NK-92 (cell line): ENCODE measurements around the gene PRPH.
"Not testable (repeated sequence)": the region's sequence is repeated elsewhere in the genome, so short reads cannot be mapped to it uniquely, and the experiment has no call there.

Source experiments
- DNase-seq: peaks from one replicate; lab custom pipeline; 2025; ENCODE audit not compliant: unreplicated experiment; lab: John Stamatoyannopoulos, UW

The PRPH gene

DNA sequence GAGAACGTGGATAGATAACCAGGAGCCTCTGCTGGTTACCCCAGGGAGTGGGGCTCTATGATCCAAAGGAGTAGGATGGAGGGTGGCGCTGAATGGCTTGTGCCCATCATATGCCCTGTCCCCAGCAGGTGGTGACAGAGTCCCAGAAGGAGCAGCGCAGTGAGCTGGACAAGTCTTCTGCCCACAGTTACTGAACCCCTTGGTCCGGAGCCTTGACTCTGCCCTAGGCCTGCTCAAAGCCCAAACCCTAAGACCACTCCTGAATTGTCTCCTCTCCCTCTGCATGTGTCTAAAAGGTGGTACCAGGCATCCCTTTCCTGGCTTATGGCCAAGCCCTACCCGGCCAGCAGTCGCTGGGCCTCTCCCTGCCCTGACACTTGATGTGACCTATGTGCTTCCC, 3.2 kb downstream of the PRPH start:
- no peak for DNase-seq

DNA sequence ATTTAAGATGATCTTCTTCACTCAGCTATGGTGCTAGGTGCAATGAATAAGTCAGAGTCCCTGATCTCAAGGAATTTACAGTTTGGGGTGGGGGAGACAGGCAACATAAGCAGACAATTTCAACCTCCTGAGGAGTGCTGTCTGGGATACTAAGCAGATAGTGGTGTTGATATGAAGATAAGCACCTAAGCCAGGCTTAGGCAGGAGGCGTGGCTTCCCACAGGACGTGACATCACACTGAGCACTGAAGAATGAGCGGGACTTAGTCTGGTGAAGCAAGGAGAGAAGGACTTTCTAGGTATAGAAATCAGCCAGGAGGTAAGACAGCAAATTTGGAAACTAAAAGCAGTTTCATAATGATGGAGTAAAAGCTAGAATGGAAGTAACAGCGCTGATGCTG, 6.8 kb downstream of the PRPH start:
- DNase-seq, result no peak

DNA sequence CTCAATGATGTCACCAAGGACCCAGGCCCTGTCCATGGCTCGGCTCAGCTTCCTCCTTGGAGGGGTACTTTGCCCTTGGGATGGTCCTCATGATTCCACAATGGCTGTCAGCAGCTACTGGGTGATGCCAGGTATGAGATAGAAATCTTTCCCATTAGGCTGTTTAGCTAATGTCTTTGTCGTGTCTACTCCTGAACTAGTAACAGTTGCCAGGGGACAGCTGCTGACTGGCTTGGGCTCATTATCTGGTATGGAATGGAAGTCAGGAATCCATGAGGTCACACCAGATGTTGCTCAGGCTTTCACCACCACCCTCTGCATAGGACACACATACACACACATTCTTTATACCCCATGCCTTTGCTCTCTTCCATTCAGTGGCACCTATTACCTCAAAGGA, 9.2 kb downstream of the PRPH start:
- DNase-seq, result no peak

DNA sequence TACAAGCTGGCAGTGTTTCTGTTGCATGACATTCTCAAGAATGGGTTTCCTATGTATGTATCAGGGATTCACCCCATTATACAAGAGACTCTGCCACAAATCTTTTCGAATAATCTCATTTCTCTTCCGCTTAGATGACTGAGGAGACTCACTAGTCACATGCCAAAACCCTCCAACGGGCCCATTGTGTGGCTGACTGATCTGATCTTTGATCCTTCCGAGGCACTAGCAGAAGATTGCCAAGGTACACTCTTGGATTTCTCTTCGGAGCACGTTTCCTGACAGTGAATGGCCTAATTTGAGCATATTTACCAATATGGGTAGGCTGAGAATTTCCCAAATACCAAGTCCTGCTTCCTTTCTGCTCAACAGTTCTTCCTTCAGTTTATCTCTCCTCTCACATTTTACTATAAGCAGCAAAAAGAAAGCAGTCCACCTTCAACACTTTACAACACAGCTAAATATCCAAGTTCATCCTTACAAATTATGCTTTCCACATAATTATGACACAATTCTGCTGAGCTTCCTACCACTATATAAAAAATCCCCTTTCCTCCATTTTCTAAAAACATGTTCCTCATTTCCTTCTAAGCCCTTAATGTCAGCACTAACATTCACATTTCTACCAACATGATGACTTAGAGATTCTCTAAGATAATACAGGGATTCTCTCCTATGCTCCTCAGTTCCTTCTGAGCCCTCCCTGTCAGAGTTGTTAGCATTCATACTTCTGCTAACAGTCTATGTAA, 11.0 kb downstream of the PRPH start:
- DNase-seq, result no peak

DNA sequence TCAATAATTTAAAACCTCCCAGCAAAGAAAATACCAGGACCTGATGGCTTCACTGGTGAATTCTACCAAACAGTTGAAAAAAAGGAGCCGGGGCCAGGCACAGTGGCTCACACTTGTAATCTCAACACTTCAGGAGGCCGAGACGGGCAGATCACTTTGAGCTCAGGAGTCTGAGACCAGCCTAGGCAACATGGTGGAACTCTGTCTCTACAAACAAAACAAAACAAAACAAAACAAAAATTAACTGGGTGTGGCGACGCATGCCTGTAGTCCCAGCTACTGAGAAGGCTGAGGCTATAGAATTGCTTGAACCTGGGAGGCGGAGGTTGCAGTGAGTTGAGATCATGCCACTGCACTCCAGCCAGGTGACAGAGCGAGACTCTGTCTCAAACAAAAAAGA, 14.4 kb downstream of the PRPH start:
- DNase-seq, result no peak

DNA sequence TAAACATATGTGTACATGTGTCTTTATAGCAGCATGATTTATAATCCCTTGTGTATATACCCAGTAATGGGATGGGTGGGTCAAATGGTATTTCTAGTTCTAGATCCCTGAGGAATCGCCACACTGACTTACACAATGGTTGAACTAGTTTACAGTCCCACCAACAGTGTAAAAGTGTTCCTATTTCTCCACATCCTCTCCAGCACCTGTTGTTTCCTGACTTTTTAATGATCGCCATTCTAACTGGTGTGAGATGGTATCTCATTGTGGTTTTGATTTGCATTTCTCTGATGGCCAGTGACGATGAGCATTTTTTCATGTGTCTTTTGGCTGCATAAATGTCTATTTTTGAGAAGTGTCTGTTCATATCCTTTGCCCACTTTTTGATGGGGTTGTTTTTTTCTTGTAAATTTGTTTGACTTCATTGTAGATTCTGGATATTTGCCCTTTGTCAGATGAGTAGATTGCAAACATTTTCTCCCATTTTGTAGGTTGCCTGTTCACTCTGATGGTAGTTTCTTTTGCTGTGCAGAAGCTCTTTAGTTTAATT, 15.6 kb downstream of the PRPH start:
- DNase-seq, result not testable (repeated sequence)

DNA sequence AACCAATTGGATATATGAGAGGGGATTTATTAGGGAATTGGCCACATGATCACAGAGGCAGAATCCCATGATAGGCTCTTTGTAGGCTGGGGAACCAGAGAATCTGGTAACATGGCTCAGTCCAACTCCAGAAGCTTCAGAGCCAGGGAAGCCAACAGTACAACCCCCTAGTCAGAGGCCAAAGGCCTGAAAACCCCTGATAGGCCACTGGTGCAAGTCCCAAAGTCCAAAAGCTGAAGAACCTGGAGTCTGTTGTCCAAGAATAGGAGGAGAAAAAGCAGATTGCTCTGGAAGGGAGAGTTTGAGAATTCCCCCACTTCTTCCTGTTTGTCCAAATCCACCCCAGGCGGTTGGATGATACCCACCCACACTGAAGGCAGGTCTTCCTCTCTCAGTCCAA, 19.9 kb downstream of the PRPH start:
- no peak for DNase-seq

DNA sequence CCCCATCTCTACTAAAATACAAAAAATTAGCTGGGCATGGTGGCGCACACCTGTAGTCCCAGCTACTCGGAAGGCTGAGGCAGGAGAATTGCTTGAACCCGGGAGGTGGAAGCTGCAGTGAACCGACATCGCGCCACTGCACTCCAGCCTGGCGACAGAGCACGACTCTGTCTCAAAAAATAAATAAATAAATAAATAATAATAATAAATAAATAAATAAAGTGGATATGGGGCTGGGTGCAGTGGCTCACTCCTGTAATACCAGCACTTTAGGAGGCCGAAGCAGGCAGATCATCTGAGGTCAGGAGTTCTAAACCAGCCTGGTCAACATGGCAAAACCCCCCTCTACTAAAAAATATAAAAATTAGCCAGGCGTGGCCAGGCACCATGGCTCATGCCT, 22.2 kb downstream of the PRPH start:
- DNase-seq, result not testable (repeated sequence)

DNA sequence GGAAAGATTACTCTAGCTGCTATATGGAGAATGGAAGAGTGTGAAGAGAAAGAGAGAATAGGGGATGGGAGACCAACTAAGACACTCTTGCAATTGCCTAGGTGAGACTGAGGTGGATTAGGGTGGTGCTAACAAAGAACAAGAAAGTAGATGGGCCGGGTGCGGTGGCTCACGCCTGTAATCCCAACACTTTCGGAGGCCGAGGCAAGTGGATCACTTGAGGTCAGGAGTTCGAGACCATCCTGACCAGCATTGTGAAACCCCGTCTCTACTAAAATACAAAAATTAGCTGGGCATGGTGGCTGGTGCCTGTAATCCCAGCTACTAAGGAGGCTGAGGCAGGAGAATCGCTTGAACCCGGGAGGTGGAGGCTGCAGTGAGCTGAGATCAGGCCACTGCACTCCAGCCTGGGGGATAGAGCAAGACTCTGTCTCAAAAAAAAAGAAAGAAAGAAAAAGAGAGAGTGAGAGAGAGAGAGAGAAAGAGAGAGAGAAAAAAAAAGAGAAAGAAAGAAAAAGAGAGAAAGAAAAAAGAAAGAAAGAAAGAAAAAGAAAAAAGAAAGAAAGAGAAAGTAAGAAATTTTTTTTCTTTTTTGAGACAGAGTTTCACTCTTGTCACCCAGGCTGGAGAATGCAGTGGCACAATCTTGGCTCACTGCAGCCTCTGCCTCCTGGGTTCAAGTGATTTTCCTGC, 25.6 kb downstream of the PRPH start:
- DNase-seq, result not testable (repeated sequence)

DNA sequence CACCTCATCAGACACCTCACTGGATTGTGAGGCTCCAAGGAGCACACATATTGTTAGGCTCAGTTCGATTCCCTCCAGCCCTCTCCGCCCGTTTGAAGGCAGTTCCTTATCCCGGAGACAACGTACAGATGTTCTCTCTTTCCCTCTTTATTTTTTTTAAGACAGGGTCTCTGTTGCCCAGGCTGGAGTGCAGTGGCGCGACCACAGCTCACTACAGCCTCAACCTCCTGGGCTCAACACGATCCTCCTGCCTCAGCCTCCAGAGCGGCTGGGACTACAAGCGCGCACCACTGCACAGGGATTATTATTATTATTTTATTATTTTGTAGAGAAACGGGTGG, 27.4 kb downstream of the PRPH start:
- no peak for DNase-seq

DNA sequence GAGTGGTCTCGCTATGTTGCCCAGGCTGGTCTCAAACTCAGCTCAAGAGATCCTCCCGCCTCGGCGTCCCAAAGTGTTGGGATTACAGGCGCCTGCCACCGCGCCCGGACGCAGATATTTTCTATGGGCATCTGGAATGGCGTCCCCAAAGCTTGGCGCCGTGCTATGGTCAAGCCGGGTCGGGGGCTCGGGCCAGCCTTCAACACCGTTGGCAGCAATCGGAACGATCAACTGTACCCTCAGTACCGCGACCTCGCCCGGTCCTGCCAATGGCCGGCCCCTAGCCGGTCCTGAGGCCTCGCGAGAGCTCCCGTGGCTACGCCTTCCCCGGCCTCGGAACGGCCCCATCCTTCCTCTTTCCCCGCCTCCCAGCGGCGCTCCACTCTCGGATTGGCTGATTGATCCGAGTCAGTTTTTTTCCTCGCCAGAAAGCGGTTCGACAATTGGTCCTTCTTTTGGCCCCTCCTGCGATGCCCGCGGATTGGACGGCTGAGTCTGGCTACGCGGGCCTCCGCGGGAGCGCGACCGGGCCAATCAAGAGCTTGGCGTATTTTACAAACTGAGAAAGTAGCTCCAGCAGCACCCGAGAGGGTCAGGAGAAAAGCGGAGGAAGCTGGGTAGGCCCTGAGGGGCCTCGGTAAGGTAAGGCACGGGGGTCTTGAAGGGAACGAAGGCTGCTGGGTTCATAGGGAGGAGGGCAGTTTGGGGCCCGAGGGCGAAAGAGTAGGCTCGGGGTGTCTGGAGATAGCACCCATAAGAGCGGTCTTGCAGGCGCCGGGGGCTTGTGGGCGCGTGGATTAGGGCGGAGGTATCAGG, 28.0 kb downstream of the PRPH start, which contains the start of gene TROAP:
TSS of gene TROAP (plus strand) at position 548 of the 816 bp plus-strand sequence. CDS start 354 bp downstream, outside the sequence.
- peak; percentile 64 for DNase-seq

DNA sequence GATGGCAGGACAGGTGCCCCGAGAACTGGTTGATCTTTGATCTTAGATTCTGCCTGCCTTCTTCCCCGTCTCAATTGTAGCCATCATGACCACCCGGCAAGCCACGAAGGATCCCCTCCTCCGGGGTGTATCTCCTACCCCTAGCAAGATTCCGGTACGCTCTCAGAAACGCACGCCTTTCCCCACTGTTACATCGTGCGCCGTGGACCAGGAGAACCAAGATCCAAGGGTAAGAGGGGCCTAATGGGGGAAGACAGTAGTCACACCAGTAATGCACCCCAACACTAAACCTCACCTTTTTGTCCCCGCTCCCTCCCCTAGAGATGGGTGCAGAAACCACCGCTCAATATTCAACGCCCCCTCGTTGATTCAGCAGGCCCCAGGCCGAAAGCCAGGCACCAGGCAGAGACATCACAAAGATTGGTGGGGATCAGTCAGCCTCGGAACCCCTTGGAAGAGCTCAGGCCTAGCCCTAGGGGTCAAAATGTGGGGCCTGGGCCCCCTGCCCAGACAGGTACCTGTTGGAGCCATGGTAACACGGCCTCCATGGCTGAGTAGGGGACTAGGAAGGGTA, 28.7 kb downstream of the PRPH start:
- DNase-seq, result no peak

DNA sequence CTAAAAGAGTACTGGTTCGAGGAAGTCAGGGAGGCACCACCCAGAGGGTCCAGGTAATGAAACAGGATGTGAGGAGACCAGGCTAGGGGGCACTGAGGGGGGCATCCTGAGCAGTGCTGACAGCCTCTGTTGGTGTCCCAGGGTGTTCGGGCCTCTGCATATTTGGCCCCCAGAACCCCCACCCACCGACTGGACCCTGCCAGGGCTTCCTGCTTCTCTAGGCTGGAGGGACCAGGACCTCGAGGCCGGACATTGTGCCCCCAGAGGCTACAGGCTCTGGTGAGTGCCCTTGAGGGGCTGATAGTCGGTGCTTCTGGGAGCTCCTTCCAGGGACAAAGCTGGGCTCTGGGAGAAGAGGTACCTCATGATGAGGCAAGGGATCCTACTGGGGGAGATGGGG, 30.7 kb downstream of the PRPH start:
- no peak for DNase-seq

DNA sequence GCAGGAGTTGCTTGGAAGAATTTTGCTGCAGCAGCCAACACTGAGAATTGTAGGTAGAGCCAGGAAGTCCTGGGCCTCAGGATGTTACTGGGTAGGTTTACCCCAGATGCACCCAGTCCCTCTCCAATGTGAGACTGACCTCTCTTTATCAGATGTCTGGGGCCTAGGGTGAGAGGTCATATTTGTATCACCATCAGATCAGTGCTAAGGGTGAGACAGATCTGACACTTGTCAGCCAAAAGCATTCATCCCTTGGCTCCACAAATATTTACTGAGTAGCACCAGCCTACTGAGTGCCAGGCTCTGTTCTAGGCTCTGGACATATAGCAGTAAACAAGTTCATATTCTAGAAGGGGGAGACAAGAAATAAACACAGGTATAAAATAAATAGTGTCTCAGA, 32.4 kb downstream of the PRPH start:
- DNase-seq, result no peak

DNA sequence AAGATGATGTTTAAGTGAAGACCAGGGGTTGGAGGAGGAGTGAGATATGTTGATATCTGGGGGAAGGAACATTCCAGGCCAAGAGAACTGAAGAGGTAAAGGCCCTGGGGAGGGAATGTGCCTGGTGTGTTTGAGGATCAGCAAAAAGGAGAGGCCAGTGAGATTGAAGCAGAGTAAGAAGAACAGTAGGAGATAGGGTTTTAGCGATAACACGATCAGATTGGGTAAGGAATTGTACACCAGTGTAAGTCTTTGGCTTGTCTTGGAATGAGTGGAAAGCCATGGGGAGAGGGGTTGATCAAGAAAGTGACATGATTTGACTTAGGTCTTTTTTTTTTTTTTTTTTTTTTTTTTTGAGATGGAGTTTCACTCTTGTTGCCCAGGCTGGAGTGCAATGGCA, 32.9 kb downstream of the PRPH start:
- no peak for DNase-seq

DNA sequence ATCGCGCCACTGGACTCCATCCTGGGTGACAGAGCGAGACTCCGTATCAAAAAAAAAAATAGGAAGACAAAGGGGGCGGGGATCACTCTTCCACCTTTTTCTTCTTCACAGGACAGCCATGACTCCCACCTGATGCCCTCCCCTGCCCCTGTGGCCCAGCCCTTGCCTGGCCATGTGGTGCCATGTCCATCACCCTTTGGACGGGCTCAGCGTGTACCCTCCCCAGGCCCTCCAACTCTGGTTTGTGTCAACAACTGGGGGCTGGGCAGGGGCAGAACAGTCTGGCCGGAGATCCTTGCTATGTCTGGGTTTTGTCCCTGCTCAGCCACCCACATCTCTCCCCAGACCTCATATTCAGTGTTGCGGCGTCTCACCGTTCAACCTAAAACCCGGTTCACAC, 33.9 kb downstream of the PRPH start:
- no peak for DNase-seq

DNA sequence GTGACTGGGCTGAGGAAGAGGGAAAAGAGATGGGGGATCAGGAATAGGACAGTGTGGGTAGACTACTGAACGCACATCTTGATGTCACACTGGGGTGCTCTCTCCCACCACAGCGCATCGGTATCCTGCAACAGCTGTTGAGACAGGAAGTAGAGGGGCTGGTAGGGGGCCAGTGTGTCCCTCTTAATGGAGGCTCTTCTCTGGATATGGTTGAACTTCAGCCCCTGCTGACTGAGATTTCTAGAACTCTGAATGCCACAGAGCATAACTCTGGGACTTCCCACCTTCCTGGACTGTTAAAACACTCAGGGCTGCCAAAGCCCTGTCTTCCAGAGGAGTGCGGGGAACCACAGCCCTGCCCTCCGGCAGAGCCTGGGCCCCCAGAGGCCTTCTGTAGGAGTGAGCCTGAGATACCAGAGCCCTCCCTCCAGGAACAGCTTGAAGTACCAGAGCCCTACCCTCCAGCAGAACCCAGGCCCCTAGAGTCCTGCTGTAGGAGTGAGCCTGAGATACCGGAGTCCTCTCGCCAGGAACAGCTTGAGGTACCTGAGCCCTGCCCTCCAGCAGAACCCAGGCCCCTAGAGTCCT, 35.2 kb downstream of the PRPH start:
- no peak for DNase-seq

DNA sequence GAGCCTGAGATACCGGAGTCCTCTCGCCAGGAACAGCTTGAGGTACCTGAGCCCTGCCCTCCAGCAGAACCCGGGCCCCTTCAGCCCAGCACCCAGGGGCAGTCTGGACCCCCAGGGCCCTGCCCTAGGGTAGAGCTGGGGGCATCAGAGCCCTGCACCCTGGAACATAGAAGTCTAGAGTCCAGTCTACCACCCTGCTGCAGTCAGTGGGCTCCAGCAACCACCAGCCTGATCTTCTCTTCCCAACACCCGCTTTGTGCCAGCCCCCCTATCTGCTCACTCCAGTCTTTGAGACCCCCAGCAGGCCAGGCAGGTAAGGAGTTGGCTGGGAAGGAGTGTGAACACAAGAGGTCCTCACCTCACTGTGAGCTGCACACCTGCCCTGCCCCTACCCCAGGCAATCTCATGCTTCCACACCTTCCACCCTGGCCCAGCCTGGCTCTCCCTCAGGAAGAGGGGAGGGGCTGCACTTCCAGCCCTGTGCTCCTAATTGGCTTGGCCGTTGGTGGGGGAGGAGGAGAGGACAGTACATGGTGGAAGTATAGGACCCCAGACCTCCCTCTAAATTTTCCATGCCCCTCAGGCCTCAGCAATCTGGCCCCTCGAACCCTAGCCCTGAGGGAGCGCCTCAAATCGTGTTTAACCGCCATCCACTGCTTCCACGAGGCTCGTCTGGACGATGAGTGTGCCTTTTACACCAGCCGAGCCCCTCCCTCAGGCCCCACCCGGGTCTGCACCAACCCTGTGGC, 35.9 kb downstream of the PRPH start:
- no peak for DNase-seq

DNA sequence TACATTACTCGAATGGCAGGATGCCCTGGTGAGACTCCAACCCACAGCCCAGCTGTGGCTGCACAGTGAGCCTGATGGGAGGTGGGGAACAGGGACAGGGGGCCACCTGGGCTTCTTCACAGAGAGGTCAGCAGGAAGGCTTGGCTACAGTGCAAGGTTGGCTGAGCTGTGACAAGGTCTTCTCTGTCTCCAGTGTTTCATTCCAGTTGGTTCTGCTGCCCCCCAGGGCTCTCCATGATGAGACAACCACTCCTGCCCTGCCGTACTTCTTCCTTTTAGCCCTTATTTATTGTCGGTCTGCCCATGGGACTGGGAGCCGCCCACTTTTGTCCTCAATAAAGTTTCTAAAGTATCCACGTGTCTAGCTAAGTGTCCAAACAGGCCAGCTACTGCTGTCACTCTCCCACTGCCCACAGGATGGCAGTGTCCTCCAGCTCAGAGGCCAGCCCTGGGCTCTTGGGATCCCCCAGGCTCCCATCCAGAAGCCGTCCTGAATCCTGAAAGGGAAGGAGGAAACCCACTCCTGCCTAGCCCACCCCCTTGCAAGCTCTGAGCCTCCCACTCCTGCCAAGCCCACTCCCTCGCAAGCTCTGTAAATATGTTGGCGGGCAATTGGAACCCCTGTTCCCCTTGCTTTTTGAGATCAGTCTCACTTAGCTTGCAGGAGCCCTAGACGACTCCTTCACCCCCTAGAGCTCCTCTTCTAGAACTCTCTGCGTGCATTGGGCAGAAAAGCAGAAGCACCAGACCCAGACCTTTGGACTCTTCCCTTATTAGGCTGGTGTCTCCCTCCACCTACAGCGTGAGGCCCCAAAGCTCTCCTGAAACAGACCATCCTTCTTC, 36.7 kb downstream of the PRPH start:
- DNase-seq, result no peak
